Lung (tissue), 12 donors: ENCODE results near the gene GNAL. TPM values are rescaled to one million over a fixed set of nuclear protein-coding genes. Genes with fewer than 3 reads are reported as not detected.

Source experiments
- ATAC-seq: fragments of 200-7000 bp; cut with Tn5 transposase; one replicate; pipeline ENCODE4 v1.9.1; 2020; ENCODE audit warnings: moderate number of reproducible peaks; ENCODE audit not compliant: insufficient read depth, low FRiP score
- DNase-seq, 3 donors: peaks; one replicate each; pipeline ENCODE4 v3.0.0-alpha.2; 2013 to 2017
- H3K27ac ChIP-seq, 2 donors: one replicate each; pipeline ENCODE4 v1.5.1; 2013; ENCODE audit warnings: mild to moderate bottlenecking in 2 of 2, moderate library complexity in 2 of 2, control low read depth in 1 of 2, inconsistent platforms in 1 of 2, low read depth in 1 of 2, low read length in 1 of 2
- H3K27me3 ChIP-seq, 3 donors: one replicate each; pipeline ENCODE4 v1.5.1; 2013; ENCODE audit warnings: low read length in 2 of 3; ENCODE audit not compliant: control insufficient read depth in 3 of 3, insufficient read depth in 3 of 3
- H3K36me3 ChIP-seq, 4 donors: one replicate each; pipeline ENCODE4 v1.5.1; 2013; ENCODE audit warnings: low read length in 4 of 4, mild to moderate bottlenecking in 1 of 4, moderate library complexity in 1 of 4; ENCODE audit not compliant: control insufficient read depth in 4 of 4, insufficient read depth in 4 of 4
- H3K4me1 ChIP-seq, 5 donors: one replicate each; pipeline ENCODE4 v1.5.1; 2013; ENCODE audit warnings: low read length in 5 of 5, mild to moderate bottlenecking in 2 of 5, moderate library complexity in 1 of 5; ENCODE audit not compliant: control insufficient read depth in 5 of 5, insufficient read depth in 5 of 5
- H3K4me3 ChIP-seq: one replicate; pipeline ENCODE4 v1.5.1; 2013; ENCODE audit warnings: mild to moderate bottlenecking, control low read depth, moderate library complexity
- H3K9ac ChIP-seq, 2 donors: one replicate each; pipeline ENCODE4 v1.5.1; 2013; ENCODE audit warnings: low read length in 2 of 2, control low read depth in 1 of 2; ENCODE audit not compliant: insufficient read depth in 1 of 2
- H3K9me3 ChIP-seq, 4 donors: one replicate each; pipeline ENCODE4 v1.5.1; 2013; ENCODE audit warnings: low read length in 3 of 4, mild to moderate bottlenecking in 1 of 4, moderate library complexity in 1 of 4; ENCODE audit not compliant: control insufficient read depth in 4 of 4, insufficient read depth in 3 of 4
- CTCF ChIP-seq: IDR thresholded peaks from 2 replicates; pipeline ENCODE4 v1.5.1; 2012; ENCODE audit warnings: mild to moderate bottlenecking; ENCODE audit errors: control extremely low read depth, extremely low read depth
- WGBS, 2 donors: extraction: QIAGEN DNeasy Blood & Tissue Kit; methylation state at CpG; one replicate each; pipeline ENCODE4 v1.1.7; 2013; 5-methylcytosine and 5-hydroxymethylcytosine counted together
- polyA plus RNA-seq, 2 donors: library from polyadenylated mRNA; stranded (reverse); fragments of 200-250 nt; gene quantifications; one replicate each; pipeline ENCODE4 v1.2.1, GENCODE V29; 2013
- total RNA-seq, 2 donors: library from RNA; depleted of rRNA in 1 of 2; stranded (reverse); fragments of >200 nt in 1 of 2; gene quantifications; one replicate each; pipeline ENCODE4 v1.2.1, GENCODE V29; 2014 to 2021
- donor health status: control.
- donor health status: control.
- donor health status: Bipolar disorder and iron deficiency.
- donor health status: healthy.
- donor health status: DM: yes; HTN: yes; CAD: no.

The GNAL gene
- total and polyA plus RNA-seq, 4 donors, result 0.49 to 3.7 (median 2.5) TPM

GRCh38 chr18:11666176-11666575 is 22.9 kb upstream of the GNAL start:
- Histone ChIP-seq H3K9me3 (no peaks in the 10 kb centered on the region), H3K9ac (no peak overlapping the region), H3K27me3 (peaks cover 0 to 7% (median 0%) of the 10 kb centered on the region in 3 donors), H3K27ac (no peak overlapping the region), H3K4me3 (no peak overlapping the region), H3K4me1 (no peaks in the 10 kb centered on the region), H3K36me3 (no peaks in the 10 kb centered on the region)
- 75 to 78% methylated on average over 4 of the region's 4 CpGs for WGBS, 2 donors
- DNase-seq, result no peak
- ATAC-seq, result no peak
- no peak for TF ChIP-seq CTCF

GRCh38 chr18:11666831-11667230 is 22.2 kb upstream of the GNAL start:
- no peaks in the 10 kb centered on the region for H3K9me3 ChIP-seq
- no peak overlapping the region for H3K9ac ChIP-seq
- peaks cover 0 to 7% (median 0%) of the 10 kb centered on the region in 3 donors for H3K27me3 ChIP-seq
- ATAC-seq (no peak), DNase-seq (no peak)
- H3K4me3 ChIP-seq, result no peak overlapping the region
- no peaks in the 10 kb centered on the region for H3K36me3 ChIP-seq
- no peak for TF ChIP-seq CTCF
- 85 to 89% methylated on average over 4 of the region's 4 CpGs for WGBS, 2 donors
- H3K27ac ChIP-seq, result no peak overlapping the region
- H3K4me1 ChIP-seq, result no peaks in the 10 kb centered on the region

- ATAC-seq (no peak), DNase-seq (no peak)
- WGBS, 2 donors, result 80 to 84% methylated on average over 6 of the region's 6 CpGs
These were observed 21.5 kb upstream of the GNAL start for GRCh38 chr18:11667578-11667977.

More at GRCh38 chr18:11667578-11667977, 21.5 kb upstream of the GNAL start:
- Histone ChIP-seq H3K27me3 (peaks cover 0 to 5% (median 0%) of the 10 kb centered on the region in 3 donors), H3K9me3 (no peaks in the 10 kb centered on the region), H3K4me1 (no peaks in the 10 kb centered on the region), H3K9ac (no peak overlapping the region), H3K36me3 (no peaks in the 10 kb centered on the region), H3K4me3 (no peak overlapping the region), H3K27ac (no peak overlapping the region)
- TF ChIP-seq CTCF, result no peak
